GM19455 (cell line): ENCODE data around the gene NMT2.

Source experiments
- ATAC-seq: cut with Tn5 transposase; IDR thresholded peaks from one replicate; pipeline ENCODE4 v1.9.1; 2021; ENCODE audit not compliant: unreplicated experiment

The NMT2 gene

GRCh38 chr10:15182540-15183207 is 14.2 kb upstream of the NMT2 start:
- ATAC-seq, result no peak

- no peak for ATAC-seq
These were observed 13.2 kb upstream of the NMT2 start for GRCh38 chr10:15181576-15182156.

GRCh38 chr10:15180736-15181135 is 12.2 kb upstream of the NMT2 start:
- ATAC-seq, result no peak

GRCh38 chr10:15176269-15176668 is 7.8 kb upstream of the NMT2 start:
- no peak for ATAC-seq

GRCh38 chr10:15175587-15175986 is 7.1 kb upstream of the NMT2 start:
- no peak for ATAC-seq

- no peak for ATAC-seq
These were observed 3.9 kb upstream of the NMT2 start for GRCh38 chr10:15172306-15172840.

GRCh38 chr10:15169555-15170401 is 1.3 kb upstream of the NMT2 start:
- no peak for ATAC-seq

- ATAC-seq, result peak; percentile 42
These were observed 477 bp upstream of the NMT2 start for GRCh38 chr10:15168786-15169554.

- peak; percentile 43 for ATAC-seq
These were observed 842 bp downstream of the NMT2 start for GRCh38 chr10:15167411-15168290.

- ATAC-seq, result no peak
These were observed 2.2 kb downstream of the NMT2 start for GRCh38 chr10:15166325-15166724.

- ATAC-seq, result no peak
These were observed 5.2 kb downstream of the NMT2 start for GRCh38 chr10:15163253-15163828.

GRCh38 chr10:15158972-15159371 is 9.5 kb downstream of the NMT2 start:
- no peak for ATAC-seq

GRCh38 chr10:15158448-15158847 is 10.0 kb downstream of the NMT2 start:
- no peak for ATAC-seq

GRCh38 chr10:15155978-15156656 is 12.4 kb downstream of the NMT2 start:
- no peak for ATAC-seq

GRCh38 chr10:15152556-15152955 is 15.9 kb downstream of the NMT2 start:
- ATAC-seq, result no peak

- ATAC-seq, result no peak
These were observed 17.9 kb downstream of the NMT2 start for GRCh38 chr10:15150563-15150962.

- no peak for ATAC-seq
These were observed 19.3 kb downstream of the NMT2 start for GRCh38 chr10:15149042-15149771.

- ATAC-seq, result no peak
These were observed 20.7 kb downstream of the NMT2 start for GRCh38 chr10:15147594-15148392.
